LNCAP (cell line): ENCODE data around the gene MRPL49.

Source experiments
- TF ChIP-seq, protein P1 (sequence below): fragments of 450-650 bp; IDR thresholded peaks from 2 replicates; pipeline ENCODE4 v1.5.1; 2017; ENCODE audit warnings: mild to moderate bottlenecking

The MRPL49 gene

DNA sequence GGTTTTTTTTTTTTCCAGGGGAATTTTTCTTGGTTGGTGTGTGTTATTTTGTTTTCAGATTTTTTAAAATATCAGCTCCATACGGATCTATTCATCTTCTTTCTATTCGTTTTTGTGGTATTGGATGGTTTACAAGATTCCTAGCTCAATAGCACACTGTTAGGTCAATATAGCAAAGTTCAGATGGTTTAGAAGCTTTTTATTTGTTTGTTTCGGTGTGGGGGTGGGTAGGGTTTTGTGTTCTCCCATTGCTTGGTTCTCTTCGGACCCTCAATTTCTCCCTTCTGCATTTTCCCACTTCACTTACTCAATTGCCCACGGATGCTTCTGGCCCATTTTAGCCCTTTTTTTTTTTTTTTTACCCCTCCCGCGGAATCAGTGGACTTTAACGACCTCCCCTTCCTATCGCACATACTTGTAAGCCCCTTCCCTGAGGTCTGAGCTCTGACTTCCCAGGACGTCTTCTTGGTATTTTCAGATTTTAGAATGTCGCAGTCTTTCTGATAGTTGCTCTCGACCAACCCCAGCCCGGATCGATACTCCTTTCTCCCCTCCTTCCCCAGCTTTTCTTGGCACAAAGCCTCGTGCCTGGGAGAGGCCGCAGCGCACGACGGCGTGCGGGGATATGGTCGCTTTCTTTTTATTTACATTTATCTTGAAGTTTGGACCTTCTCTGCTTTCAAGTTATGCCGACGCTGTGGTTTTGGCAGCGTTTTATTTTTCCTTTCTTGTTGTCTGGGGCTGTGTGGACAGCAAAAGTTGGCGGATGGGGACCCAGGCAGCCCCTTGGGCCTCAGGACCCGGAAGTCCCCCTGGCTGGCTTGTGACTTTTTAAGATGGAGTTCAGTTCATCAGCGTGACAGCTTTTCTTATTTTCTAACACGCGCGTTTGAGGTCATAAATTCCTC, 43.5 kb downstream of the MRPL49 start:
- TF ChIP-seq, protein P1, sequence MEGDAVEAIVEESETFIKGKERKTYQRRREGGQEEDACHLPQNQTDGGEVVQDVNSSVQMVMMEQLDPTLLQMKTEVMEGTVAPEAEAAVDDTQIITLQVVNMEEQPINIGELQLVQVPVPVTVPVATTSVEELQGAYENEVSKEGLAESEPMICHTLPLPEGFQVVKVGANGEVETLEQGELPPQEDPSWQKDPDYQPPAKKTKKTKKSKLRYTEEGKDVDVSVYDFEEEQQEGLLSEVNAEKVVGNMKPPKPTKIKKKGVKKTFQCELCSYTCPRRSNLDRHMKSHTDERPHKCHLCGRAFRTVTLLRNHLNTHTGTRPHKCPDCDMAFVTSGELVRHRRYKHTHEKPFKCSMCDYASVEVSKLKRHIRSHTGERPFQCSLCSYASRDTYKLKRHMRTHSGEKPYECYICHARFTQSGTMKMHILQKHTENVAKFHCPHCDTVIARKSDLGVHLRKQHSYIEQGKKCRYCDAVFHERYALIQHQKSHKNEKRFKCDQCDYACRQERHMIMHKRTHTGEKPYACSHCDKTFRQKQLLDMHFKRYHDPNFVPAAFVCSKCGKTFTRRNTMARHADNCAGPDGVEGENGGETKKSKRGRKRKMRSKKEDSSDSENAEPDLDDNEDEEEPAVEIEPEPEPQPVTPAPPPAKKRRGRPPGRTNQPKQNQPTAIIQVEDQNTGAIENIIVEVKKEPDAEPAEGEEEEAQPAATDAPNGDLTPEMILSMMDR, result no peak

DNA sequence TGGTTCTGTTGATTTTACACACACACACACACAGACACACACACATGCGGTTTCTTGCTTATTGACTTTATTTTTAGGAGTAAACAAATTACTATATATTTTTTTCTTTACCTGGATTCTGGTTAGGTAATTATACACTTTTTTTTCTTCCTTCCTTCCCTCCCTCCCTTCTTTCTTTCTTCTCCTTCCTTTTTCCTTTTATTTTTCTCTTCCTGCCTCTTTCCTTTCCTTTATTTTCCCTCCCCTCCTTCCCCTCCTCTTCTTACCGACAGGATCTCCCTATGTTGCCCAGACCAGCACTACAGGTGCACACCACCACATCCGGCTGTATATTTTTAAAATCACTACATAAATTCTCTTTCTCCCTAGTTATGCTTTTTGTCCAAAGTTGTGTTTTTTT, 44.8 kb downstream of the MRPL49 start:
- TF ChIP-seq, protein P1, result no peak

DNA sequence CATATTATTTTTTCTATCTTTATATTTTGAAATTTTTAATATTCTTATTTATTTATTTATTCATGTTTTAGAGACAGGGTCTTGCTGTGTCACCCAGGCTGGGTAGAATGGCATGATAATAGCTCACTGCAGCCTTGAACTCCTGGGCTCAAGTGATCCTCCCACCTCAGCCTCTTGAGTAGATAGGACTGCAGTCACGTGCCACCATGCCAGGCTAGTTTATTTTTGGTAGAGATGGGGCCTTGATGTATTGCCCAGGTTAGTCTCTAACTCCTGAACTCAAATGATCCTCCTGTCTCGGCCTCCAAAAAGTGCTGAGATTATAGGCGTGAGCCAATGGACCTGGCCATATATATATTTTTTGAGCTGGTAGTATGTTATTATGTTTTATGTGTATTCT, 45.5 kb downstream of the MRPL49 start:
- TF ChIP-seq, protein P1, result no peak

DNA sequence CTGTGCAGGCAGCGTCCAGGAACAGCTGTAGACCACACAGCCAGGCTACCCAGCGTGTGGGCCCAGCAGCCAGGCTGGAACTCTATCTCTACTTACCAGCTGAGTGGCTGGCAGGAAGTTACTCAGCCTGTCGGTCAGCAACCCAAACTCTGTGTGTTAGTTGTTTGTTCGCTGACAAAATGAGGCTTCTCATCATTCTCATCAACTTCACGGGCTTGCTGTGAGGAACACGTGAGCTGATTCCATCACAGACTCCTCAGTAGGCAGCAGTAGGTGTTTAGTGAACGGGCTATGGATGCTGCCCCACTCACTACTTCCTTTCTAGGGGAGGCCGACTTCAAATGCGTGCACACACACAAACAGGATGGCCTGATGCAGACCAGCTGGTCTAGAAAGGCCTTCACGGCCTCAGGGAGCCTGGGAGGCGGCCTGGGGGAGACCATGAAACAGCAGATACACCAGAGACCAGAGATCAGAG, 47.1 kb downstream of the MRPL49 start:
- TF ChIP-seq, protein P1, result no peak

DNA sequence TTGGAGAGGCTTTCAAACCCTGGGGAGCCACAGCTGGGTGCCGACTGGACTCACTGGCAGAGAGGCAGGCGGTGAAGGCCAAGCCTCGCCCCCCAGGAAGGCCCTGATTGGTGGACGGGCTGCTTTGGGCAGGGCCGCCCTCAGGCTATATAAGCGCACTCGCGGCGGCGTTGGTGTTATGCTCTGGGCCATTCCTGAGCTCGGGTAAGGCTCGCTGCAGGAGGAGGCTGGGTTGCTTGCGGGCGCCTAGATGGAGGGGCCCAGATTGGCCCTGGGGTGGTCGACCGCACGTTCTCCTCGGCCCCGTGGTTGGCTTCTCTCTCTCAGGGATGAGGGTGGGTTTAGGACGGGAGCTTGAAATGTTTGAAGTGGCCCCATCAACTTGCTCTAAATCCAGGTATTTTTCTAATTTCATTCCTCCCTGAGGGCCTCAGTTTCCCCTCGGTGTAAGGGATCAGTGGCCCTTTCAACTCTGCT, 48.0 kb downstream of the MRPL49 start, which contains the start of gene SPDYC:
TSS of gene SPDYC (plus strand) at position 176 of the 477 bp plus-strand sequence. CDS start 1,125 bp downstream, outside the sequence.
- TF ChIP-seq, protein P1, result no peak

DNA sequence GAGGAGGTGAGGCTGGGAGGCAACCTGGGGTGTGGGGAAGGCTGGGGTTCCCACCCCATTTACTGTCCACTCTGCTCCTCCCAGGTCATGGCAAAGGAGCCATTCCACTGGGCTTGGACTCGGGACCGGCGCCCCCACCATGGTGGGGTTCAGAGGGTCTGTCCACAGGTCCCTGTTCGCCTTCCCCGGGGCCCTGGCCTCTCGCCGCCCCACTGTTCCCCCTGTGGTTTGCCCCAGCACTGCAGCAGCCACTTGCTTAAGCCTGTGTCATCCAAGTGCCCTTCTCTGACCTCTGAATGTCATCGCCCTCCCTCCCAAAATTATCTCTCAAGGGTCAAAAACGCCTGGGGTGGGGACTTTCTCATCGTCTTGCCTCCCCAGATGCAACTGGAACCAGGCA, 50.5 kb downstream of the MRPL49 start:
- TF ChIP-seq, protein P1, result no peak
